ENCODE measurements around the gene MIGA2.

The MIGA2 gene

DNA sequence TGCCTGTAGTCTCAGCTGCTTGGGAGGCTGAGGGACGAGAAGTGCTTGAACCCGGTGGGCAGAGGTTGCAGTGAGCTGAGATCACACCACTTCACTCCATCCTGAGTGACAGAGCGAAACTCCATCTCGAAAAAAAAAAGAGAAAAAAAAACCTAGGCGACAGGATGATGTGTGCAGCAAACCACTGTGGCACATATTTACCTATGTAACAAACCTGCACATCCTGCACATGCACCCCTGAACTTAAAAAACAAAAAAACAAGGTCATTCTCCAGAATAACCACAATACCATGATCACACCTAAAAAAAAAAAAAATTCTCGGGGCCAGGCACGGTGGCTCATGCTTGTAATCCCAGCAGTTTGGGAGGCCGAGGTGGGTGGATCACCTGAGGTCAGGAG is 37.0 kb downstream of the MIGA2 start:
- DNase-seq (ENCODE audit: low read depth) = no peak

DNA sequence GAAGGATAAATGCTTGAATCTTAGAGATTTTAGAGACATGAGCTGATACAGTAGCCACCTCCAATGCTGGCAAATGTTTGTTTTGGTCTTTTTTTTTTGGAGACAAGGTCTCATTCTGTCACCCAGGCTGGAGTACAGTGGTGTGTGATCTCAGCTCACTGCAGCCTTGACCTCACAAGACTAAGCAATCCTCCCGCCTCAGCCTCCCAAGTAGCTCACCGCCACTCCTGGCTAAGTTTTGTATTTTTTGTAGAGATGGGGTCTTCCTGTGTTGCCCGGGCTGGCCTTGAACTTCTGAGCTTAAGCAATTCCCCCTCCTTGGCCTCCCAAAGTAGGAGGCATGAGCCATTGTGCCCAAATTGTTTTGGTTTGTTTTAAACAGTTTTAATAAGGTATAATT is 37.7 kb downstream of the MIGA2 start:
- no peak for DNase-seq (ENCODE audit: low read depth)

- DNase-seq (ENCODE audit: low read depth) = no peak
These were observed 39.7 kb downstream of the MIGA2 start for GRCh38 chr9:129075996-129076639.

GRCh38 chr9:129076640-129077037 is 40.2 kb downstream of the MIGA2 start:
- no peak for DNase-seq (ENCODE audit: low read depth)

DNA sequence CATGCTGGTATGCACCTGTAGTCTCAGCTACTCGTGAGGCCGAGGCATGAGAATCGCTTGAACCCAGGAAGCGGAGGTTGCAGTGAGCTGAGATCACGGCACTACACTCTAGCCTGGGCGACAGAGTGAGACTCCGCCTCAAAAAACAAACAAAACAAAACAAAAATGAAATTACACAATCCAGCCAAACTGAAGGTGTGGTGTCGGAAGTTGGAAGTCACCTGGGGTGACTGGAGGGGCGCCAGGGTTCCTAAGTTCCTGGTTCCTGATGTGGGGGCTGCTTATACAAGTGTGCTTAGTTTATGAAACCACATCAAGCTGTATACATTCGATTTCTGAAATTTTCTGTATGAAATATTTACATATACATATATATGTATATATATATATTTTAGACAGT is 40.8 kb downstream of the MIGA2 start:
- no peak for DNase-seq (ENCODE audit: low read depth)

DNA sequence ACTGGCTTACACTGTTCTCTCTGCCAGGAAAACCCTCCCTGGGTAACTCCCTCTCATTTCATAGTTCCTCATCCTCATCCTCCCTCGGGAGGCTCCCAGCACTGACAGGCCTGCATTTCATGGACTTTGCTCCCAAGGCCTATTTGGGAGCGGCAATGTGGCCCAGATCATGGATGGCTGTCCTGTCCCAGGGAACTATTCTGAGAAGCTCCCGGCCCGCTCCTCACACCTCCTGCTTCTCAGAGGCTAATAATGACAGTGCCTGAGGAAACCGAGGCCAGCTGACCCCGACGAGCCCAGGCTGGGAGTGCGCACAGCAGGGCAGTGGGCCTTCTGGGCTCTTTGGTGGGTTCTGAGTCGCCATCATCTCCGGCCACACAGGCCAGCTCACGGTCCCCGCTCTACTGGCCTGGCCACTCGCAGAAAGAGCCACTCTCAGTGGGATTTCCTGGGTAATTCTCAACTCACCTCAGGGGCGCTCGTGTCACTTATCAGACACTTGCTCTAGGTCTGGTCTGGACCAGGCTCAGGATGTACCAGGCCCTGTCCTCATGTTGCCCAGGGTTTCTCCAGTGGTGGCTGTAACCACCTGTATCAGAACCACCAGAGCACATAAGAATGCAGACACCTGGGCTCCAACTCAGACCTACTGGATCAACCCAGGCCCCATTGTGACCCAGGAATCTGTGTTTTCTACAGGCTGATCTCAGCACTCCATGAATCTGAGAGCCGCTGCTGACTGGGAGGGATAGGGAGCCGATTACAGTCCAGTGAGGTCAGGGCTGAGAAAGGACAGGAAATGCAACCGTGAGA is 42.5 kb downstream of the MIGA2 start:
- DNase-seq (ENCODE audit: low read depth) = no peak

GRCh38 chr9:129079829-129080228 is 43.4 kb downstream of the MIGA2 start:
- DNase-seq (ENCODE audit: low read depth) = no peak

DNA sequence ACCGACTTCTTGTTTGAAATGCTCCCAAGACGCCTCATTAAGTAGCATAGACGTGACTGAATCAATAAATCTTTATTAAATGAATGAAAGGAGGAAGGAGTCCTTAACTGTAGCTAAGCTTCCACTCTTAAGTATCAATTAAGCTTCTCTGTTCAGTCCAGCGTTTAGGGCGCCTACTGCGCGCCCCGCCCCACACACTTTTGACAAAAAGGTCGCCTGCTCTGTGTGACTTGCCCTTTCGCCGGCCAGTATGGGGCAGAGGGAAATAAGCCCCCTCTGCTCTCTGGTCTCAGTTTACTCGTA is 43.8 kb downstream of the MIGA2 start:
- DNase-seq (ENCODE audit: low read depth) = no peak

- peak; percentile 98 for DNase-seq (ENCODE audit: low read depth)
These were observed 44.4 kb downstream of the MIGA2 start, which contains the start of gene DOLPP1 for GRCh38 chr9:129080601-129081387. DOLPP1 (plus strand) TSS chr9:129081111; CDS start chr9:129081132, 21 bp downstream.

- no peak for DNase-seq (ENCODE audit: low read depth)
These were observed 45.0 kb downstream of the MIGA2 start for GRCh38 chr9:129081388-129081904.

DNA sequence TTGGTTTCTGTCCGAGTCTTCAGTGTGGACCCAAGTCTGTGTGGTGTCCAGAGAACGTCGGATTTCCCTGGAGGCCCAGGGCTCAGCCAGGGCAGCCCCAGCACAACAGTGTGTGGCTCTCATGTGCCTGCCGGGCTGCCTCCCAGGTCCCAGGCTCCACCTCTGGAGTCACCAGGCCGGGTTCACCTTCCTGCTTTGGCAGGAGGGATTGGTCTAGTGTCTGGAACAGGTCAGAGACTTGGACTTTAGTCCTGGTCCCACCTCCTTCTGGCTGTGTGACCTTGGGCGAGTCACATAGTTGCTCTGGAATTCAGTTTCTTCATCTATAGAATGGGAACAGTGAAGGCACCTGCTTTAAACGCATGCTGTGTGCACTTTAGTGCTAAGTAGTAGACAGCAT is 47.7 kb downstream of the MIGA2 start:
- DNase-seq (ENCODE audit: low read depth) = no peak

DNA sequence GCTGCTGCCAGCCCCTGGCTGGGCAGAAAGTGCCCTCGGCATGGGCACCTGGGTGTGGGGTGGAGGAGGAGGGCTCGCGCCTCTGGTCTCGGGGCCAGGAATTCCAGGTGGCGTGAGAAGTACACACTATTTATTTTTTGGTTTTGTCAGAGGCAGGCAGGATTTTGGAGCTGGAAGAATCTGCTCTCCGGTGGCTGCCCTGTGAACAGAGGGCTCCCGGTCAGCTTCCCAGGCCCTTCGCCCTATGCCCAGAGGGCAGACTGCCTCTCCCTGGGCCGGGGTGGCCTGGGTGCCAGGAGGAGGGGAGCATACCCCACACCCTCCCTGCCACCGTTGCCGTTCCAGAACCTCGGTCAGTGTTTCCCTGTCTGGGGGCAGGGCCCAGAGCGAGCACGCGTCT is 52.8 kb downstream of the MIGA2 start:
- DNase-seq (ENCODE audit: low read depth) = no peak

DNA sequence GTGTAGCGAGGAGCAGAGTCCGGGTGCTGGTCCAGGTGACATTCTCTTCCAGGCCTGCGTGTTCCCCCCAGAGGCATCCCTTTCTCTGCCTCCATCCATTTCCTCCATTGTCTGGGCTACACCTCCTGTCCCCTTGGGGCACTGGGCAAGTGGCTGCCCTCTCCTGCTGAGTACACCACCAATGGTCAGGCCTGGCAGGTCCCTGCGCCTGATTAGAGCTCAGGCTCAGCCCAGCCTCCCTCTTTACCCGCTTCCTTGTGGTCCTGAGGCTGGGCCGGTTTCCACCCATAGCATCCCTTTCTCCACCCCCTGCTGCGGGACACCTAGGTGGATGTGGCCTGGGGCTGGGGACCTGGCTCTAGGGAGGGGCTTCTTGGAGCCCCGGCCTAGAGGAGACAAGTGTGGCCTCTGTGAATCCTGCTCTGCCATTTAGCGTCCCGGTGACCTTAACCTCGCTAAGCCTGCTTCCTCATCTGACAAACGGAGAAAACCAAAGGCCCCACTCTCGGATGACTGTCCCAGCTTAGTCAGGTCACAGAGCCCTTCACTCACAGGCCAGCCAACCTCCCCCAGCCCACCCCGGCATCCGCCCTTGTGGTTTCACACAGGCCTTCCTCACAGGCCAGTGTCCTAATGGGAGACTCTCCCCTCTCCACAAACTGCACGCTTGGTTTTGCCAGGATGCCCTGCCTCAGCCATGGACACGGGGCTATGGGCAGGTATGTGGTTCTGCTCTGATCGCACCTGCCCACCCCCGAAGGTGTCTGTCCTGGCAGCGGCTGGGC is 57.4 kb downstream of the MIGA2 start:
- DNase-seq (ENCODE audit: low read depth) = no peak

GRCh38 chr9:129094387-129095169 is 58.2 kb downstream of the MIGA2 start:
- no peak for DNase-seq (ENCODE audit: low read depth)

- no peak for DNase-seq (ENCODE audit: low read depth)
These were observed 58.8 kb downstream of the MIGA2 start for GRCh38 chr9:129095170-129095667.

- DNase-seq (ENCODE audit: low read depth) = no peak
These were observed 59.5 kb downstream of the MIGA2 start for GRCh38 chr9:129095908-129096307.

- DNase-seq (ENCODE audit: low read depth) = no peak
These were observed 61.4 kb downstream of the MIGA2 start for GRCh38 chr9:129097671-129098306.

GRCh38 chr9:129098328-129098727 is 61.9 kb downstream of the MIGA2 start:
- DNase-seq (ENCODE audit: low read depth) = no peak

DNA sequence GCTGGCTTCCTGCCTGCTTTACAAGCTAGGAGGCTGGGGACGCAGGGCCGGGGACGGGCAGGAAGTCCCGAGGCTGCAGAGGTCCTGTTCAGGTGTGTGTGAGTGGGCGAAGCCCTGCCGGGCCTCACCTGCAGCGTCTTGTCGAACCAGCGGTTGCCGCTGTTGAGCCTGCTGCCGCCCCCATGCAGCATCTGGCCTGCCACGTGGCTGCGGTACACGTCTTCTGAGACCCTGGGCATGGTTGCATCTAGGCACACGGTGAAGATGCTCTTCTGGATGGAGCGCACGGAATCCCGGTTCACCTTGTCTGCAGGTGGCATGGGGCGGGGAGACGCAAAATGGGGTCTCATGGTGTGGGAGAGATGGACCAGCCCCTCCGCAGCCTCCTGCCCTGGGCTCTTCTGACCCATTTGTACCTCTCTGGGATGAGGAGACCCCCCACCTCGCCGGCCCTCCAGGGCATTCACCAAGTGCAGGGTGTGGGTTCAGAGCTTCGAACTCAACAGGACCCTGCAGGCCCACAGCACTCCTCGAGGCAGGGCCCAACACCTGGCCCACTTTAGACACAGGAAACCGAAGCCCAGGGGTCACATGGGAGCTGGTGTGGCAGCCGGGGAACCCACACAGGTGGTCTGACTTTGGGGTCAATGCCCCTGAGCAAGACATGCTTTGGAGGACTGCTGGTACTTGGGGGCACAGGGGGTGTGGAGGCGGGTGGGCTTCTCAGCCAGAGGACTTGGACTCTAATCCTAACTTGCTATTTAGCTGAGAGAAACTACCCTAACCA is 64.2 kb downstream of the MIGA2 start:
- no peak for DNase-seq (ENCODE audit: low read depth)

DNA sequence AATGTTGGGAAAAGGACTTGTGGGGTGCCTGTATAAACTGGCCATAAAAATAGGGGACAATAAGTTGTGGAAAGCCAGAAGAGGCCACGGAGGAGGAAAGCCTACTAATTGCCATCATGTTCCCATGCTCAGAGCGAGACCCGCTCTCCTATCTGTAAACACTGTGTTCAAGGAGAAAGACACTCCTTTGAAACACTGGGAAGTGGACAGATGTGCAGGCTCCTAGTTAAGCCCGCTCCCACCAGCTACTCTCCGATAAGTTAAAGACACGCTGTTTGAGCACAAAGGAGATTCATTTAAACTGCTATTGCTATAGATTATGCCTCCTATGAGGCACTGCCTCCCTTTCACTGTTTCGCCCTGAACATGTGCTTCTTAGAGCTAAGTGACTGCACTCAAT is 64.9 kb downstream of the MIGA2 start:
- no peak for DNase-seq (ENCODE audit: low read depth)
